Measurements from ENCODE around the gene EDC3.
"Not testable (repeated sequence)": the region's sequence is repeated elsewhere in the genome, so short reads cannot be mapped to it uniquely, and the experiment has no call there.

The EDC3 gene

GRCh38 chr15:74608786-74609185, 87.0 kb downstream of the EDC3 start:
- no peak for DNase-seq (ENCODE audit: low spot score)

DNA sequence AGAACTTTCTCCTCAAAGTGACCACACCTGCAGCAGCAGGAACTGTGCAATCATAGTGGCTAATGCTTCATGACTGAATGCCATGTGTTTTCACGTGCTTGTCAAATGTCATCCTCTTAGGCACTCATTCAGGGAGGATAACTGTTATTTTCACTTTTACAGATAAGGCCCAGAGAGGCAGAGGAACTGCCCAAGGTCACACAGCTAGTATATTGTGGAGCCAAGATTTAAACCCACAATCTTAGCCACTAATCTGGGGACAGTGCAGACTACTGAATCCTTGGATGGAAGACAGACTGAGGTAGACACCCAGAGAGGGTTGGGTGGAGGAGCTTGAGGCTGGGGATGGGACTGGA, 90.1 kb downstream of the EDC3 start:
- no peak for DNase-seq (ENCODE audit: low spot score)

DNA sequence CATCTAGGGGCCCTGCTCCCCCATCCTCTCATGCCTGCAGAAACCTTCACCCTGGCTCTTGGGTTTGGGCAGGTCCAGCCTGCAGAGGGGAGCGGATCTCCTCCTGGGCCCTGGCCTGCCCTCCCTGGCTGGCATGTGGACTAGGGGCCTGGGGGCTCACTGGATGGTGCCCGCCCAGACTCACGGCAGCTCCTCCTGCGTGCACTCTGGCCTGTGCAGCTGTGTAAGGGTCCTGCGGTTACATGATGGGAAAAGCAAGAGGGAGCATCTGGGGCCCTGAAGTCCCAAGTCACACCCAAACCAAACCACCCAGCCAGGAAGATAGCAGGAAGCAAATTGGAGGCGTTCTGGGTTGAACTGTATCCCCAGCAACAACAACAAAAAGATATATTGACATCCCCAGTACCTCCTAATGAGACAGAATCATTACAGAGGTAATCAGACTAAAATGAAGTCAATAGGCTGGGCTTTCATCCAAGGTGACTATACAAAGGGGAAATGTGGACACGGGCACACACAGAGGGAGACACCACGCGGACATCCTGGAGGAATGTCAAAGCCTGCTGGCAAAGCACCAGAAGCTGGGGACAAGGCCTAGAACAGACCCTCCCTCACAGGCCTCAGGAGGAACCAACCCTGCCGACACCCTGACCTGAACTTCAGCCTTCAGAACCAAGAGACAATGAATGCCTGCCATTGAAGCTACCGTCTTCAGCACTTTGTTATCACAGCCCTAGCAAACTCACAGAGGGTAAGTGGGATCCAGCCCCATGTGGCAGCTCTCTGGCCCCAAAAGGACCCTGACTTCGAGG, 90.6 kb downstream of the EDC3 start:
- DNase-seq (ENCODE audit: low spot score), result no peak

DNA sequence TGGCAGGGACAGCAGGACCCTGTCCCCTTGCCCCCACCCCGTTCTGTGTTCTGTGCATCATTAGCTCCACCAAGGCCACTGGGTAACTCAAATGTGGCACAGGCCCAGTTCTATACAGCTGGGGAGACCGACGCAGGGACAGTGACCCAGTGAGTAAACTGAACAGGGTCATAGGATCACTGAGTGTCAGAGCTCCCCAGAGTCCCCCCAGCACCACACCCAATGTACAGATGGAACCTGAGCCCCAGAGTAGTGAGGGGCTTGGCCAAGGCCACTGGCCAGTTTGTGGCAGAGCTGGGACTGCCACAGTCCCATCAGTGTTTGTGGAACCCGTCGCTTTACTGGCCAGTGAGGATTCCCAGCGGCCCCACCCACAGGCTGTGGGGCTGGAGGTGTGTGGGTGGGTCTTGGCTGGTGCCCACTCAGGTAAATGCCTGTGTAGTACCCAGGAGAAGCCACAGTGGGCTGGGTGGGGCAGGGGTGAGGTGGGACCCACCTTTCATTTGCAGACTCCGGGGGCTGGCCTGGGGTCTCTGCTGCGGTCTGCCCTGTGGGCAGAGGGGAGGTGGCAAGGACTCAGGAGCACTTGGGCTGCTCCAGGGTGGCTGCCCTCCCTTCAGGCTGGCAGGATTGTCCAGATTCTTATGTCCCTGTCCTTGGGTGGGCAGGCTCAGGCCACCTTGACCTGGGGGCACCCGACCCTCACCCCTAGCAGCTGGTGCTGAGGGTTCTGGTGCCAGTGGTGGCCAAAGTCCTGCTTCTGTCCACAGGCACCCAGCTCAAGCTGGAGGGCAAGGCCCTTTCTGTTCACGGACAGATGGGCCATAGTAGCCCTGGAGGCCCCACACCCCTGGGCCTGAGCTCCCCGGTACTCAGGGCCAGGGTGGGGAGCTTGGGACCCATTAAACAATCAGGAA, 91.8 kb downstream of the EDC3 start:
- no peak for DNase-seq (ENCODE audit: low spot score)

DNA sequence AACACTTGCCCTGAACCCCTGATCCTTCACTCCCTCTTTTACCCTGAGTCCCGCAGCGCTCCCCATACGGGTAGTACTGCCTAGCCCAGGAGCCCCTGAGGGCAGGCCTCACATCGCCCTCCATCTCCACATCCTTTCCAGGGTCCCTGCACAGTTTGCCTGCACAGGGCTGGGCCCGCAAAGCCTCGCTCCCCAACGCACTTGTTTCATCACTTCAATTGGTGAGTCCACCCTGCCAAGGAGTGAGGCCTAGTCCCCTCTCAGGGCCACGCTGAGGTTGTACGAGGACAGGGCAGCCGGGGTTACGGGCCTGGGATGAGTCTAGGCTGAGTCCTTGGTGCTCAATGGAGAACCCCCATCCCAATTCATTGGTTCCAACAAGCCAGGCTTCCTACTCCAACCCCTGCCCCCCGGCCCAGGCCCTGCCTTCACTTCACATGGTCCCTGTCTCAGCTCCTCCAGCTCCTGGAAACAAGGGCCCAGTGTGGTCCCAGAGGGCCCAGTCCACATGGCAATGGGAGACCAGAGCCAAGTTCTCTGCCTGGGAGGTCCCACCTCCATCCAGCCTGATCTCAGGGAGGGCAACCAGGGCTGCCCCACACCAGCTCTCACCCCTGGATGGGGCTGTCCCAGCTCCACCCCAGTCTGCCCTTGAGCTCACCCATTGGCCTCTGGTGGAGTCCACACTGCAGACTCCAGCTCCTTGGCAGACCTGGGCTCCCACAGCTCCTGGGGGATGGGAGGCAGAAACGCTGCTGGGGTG, 92.6 kb downstream of the EDC3 start:
- no peak for DNase-seq (ENCODE audit: low spot score)

- no peak for DNase-seq (ENCODE audit: low spot score)
Observed at GRCh38 chr15:74599156-74599555, 96.7 kb downstream of the EDC3 start.

- DNase-seq (ENCODE audit: low spot score), result peak; percentile 95
Observed at GRCh38 chr15:74598126-74598842, 97.5 kb downstream of the EDC3 start.

DNA sequence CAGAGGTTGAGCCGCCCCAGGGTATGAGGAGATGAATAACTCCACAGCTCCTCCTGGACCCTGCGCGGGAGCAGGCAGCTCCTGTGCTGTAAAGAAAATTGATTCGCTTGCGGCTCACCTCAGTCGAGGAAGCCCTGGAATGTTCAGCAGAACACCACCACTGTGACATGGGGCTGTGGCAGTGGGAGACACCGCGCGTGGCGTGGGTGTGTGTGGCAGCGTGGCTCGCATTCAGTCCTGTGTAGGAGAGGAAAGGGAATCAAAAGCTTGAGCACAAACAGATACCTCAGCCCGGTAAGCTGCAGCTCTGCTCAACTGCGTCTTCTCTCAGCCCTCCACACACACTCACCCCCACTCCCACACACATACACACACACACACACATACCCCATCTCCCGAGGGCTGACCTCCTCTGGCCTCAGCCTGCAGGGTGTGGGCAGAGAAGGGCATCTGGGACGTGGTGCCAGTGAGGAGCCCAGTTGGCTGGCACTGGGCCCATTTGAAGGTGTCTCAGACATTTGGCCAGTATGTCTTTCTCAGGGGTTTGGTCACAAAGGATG, 98.6 kb downstream of the EDC3 start:
- DNase-seq (ENCODE audit: low spot score), result not testable (repeated sequence)

DNA sequence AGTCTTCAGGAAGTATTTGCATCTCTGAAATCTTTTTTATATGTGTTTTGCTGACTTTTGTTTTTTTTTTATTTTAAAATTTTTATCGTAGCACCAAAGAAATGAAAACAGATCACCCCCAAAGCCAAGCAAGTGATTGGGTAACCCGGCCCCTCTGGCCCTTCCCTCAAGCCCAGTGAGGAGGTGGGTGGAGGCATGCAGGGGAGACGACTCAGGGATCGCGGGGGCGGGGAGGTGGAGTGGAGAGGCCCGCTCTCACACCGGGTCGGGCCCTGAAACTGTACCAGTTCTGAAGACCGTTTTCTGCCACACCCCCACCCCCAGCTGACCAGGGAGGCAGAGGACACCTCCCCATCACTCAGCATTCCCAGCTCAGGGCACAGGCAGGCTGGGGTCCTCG, 99.1 kb downstream of the EDC3 start:
- not testable (repeated sequence) for DNase-seq (ENCODE audit: low spot score)

DNA sequence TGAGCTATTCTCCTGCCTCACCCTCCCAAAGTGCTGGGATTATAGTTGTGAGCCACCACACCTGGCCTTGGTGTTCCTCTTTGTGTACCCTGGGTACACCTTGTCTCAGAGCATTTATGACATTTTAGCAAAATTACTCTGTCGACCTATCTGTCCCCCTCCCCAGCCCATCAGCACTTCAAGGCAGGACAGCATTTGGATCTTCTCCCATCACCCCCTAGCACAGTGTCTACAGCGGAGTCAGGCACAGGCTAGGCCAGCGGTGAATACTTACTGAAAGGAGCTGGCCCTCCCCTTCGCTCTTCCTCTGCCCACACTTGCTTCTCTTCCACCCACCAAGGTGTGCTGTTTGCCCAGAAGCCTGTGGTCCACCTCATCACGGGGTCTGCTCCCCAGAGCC, 100.6 kb downstream of the EDC3 start:
- DNase-seq (ENCODE audit: low spot score), result no peak

GRCh38 chr15:74594455-74594854, 101.4 kb downstream of the EDC3 start:
- no peak for DNase-seq (ENCODE audit: low spot score)

DNA sequence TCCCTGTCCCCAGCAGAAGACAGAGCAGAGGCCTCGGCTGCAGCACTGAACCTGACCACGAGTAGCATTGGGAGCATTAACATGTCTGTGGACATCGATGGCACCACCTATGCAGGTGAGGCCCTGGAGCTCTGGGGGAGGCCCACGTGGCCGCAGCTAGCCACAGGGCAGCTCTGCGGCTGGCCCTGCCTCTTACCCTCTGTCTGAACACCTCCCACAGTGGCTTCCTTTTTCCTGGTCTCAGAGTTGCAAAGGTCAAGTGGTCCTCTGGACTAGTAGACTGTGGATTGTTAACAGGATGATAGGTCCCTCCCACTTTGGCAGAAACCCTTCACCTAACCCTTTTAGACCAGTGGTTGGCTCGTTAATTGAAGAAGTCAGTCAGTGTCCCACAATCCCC, 102.7 kb downstream of the EDC3 start:
- DNase-seq (ENCODE audit: low spot score), result no peak

GRCh38 chr15:74592222-74592621, 103.6 kb downstream of the EDC3 start:
- no peak for DNase-seq (ENCODE audit: low spot score)

GRCh38 chr15:74589826-74590225, 106.0 kb downstream of the EDC3 start:
- DNase-seq (ENCODE audit: low spot score), result no peak

GRCh38 chr15:74585857-74586256, 110.0 kb downstream of the EDC3 start:
- no peak for DNase-seq (ENCODE audit: low spot score)

GRCh38 chr15:74585191-74585590, 110.6 kb downstream of the EDC3 start:
- no peak for DNase-seq (ENCODE audit: low spot score)

DNA sequence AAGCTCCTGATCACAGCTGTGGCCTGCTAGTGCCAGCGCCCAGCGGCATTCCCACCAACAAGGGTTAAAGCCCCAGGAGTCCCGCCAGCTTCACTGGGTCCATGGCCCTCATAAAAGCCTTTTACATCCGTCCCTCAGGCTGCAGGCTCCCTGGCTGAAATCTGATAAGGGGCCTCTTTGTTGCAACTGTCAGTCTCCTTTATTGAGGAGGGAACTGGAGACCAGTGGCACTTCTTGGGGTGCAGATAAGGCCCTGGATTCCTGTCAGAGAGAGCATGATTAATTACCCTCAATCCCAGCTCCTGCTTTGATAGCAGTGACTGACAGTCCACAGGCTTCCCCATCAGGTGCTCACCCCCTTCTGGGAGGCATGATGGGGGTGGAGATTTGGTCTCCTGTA, 111.0 kb downstream of the EDC3 start:
- DNase-seq (ENCODE audit: low spot score), result peak; percentile 57

DNA sequence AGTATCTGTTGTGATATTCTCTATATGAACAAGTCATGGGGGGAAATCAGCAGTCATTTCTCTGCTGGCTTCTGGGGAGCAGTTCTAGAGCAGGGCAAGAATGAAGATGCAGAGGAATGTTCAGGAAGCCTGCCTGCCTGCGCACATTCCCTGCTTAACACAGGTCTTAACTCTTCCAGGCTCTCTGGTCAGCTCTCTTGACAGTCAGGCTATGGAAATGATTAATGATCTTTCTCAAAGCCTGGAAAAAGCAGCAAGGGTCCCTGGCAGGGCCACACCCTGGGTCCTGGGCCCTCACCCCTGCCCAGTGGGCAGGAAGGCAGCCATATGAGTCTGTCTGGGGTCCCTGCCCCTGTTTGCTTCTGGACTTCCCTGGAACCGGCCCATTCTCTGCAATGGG, 111.6 kb downstream of the EDC3 start:
- no peak for DNase-seq (ENCODE audit: low spot score)
